Coronary artery (tissue), 2 donors: ENCODE data around the gene ATP9B.

Experiments used
- DNase-seq: peaks from one replicate; pipeline ENCODE4 v3.0.0-alpha.2; 2017; ENCODE audit warnings: low spot score
- H3K27ac ChIP-seq, 2 donors: fragments of 200-600 bp; sonication (generic); one replicate each; pipeline ENCODE4 v1.5.1; 2016 to 2019
- H3K4me3 ChIP-seq: fragments of 200-600 bp; sonication (generic); 2 replicates; pipeline ENCODE4 v1.5.1; 2016; ENCODE audit warnings: mild to moderate bottlenecking, moderate library complexity
- CTCF ChIP-seq: fragments of 200-600 bp; sonication (generic); IDR thresholded peaks from one replicate; pipeline ENCODE4 v1.5.1; 2019; ENCODE audit warnings: antibody characterized with exemption

The ATP9B gene

GRCh38 chr18:79399275-79400081 lies 330.3 kb downstream of the ATP9B start:
- no peak for TF ChIP-seq CTCF
- DNase-seq, result no peak
- H3K4me3 ChIP-seq, result peak overlapping the region; percentile 86
- peak overlapping the region; percentile 84 to 86 for H3K27ac ChIP-seq

GRCh38 chr18:79400091-79400590 lies 330.9 kb downstream of the ATP9B start:
- Histone ChIP-seq H3K27ac (peak overlapping the region; percentile 84 to 86), H3K4me3 (peak overlapping the region; percentile 86)
- no peak for DNase-seq
- TF ChIP-seq CTCF, result no peak

GRCh38 chr18:79400591-79401381 lies 331.6 kb downstream of the ATP9B start:
- peak overlapping the region; percentile 84 to 86 for H3K27ac ChIP-seq
- TF ChIP-seq CTCF, result no peak
- no peak for DNase-seq
- H3K4me3 ChIP-seq, result peak overlapping the region; percentile 86

- TF ChIP-seq CTCF, result no peak
- DNase-seq, result no peak
- Histone ChIP-seq H3K4me3 (no peak overlapping the region), H3K27ac (peak overlapping the region; percentile 21 to 86)
These were observed 332.5 kb downstream of the ATP9B start for GRCh38 chr18:79401494-79402208.

GRCh38 chr18:79402209-79402576 lies 333.0 kb downstream of the ATP9B start:
- DNase-seq, result no peak
- TF ChIP-seq CTCF, result no peak
- Histone ChIP-seq H3K4me3 (no peak overlapping the region), H3K27ac (peak overlapping the region; percentile 11 to 86)

GRCh38 chr18:79402977-79403722 lies 334.0 kb downstream of the ATP9B start:
- peak overlapping the region; percentile 52 for H3K4me3 ChIP-seq
- no peak for TF ChIP-seq CTCF
- DNase-seq, result peak; percentile 93
- peak overlapping the region; percentile 68 to 90 for H3K27ac ChIP-seq
